Measurements from ENCODE around the gene CD52.
A peak's percentile ranks its signal among the peaks of the same experiment; 100 is the strongest.

Gene CD52

GRCh38 chr1:26317612-26318337, at the start of gene CD52:
Gene CD52 (plus strand): TSS chr1:26317958. CDS start chr1:26318018, 60 bp downstream.
- no peak within 1 kb of the TSS for H3K27ac ChIP-seq (ENCODE audit: low read depth, low read length)
- peaks cover 0 to 5% (median 0%) of the 10 kb centered on the region in 5 donors for H3K27me3 ChIP-seq (ENCODE audit: control insufficient read depth in 5 of 5, insufficient read depth in 4 of 5, low read length in 5 of 5)
- H3K36me3 ChIP-seq (ENCODE audit: control insufficient read depth in 5 of 5, insufficient read depth in 5 of 5, low read length in 5 of 5) = no peaks in the 10 kb centered on the region
- H3K9me3 ChIP-seq (ENCODE audit: control insufficient read depth in 5 of 5, low read length in 5 of 5) = no peaks in the 10 kb centered on the region
- peak within 1 kb of the TSS in 2 of 5 donors; percentile 28 for H3K4me3 ChIP-seq (ENCODE audit: low read depth in 1 of 5, low read length in 5 of 5)
- peak within 1 kb of the TSS in 3 of 5 donors; percentile 1 to 25 (median 2) for H3K9ac ChIP-seq (ENCODE audit: low read length in 5 of 5)
- peaks cover 9 to 48% (median 25%) of the 10 kb centered on the region in 5 donors for H3K4me1 ChIP-seq (ENCODE audit: control insufficient read depth in 5 of 5, insufficient read depth in 5 of 5, low read length in 5 of 5)

- no peak overlapping the region for H3K9ac ChIP-seq (ENCODE audit: low read length in 5 of 5)
- no peak overlapping the region for H3K27ac ChIP-seq (ENCODE audit: low read depth, low read length)
- H3K4me3 ChIP-seq (ENCODE audit: low read depth in 1 of 5, low read length in 5 of 5) = no peak overlapping the region
- peaks cover 6 to 18% (median 16%) of the 10 kb centered on the region in 5 donors for H3K36me3 ChIP-seq (ENCODE audit: control insufficient read depth in 5 of 5, insufficient read depth in 5 of 5, low read length in 5 of 5)
- no peaks in the 10 kb centered on the region for H3K4me1 ChIP-seq (ENCODE audit: control insufficient read depth in 5 of 5, insufficient read depth in 5 of 5, low read length in 5 of 5)
- peaks cover 0 to 3% (median 0%) of the 10 kb centered on the region in 5 donors for H3K9me3 ChIP-seq (ENCODE audit: control insufficient read depth in 5 of 5, low read length in 5 of 5)
- H3K27me3 ChIP-seq (ENCODE audit: control insufficient read depth in 5 of 5, insufficient read depth in 4 of 5, low read length in 5 of 5) = no peaks in the 10 kb centered on the region
Measured at GRCh38 chr1:26268290-26269197, 49.2 kb upstream of the CD52 start.

GRCh38 chr1:26269198-26269550, 48.6 kb upstream of the CD52 start:
- Histone ChIP-seq H3K27ac (ENCODE audit: low read depth, low read length) (no peak overlapping the region), H3K4me1 (ENCODE audit: control insufficient read depth in 5 of 5, insufficient read depth in 5 of 5, low read length in 5 of 5) (no peaks in the 10 kb centered on the region), H3K9me3 (ENCODE audit: control insufficient read depth in 5 of 5, low read length in 5 of 5) (peaks cover 0 to 3% (median 0%) of the 10 kb centered on the region in 5 donors), H3K4me3 (ENCODE audit: low read depth in 1 of 5, low read length in 5 of 5) (no peak overlapping the region), H3K27me3 (ENCODE audit: control insufficient read depth in 5 of 5, insufficient read depth in 4 of 5, low read length in 5 of 5) (no peaks in the 10 kb centered on the region), H3K36me3 (ENCODE audit: control insufficient read depth in 5 of 5, insufficient read depth in 5 of 5, low read length in 5 of 5) (peaks cover 6 to 14% (median 13%) of the 10 kb centered on the region in 5 donors), H3K9ac (ENCODE audit: low read length in 5 of 5) (no peak overlapping the region)

GRCh38 chr1:26274801-26275425, 42.8 kb upstream of the CD52 start:
- H3K9me3 ChIP-seq (ENCODE audit: control insufficient read depth in 5 of 5, low read length in 5 of 5) = no peaks in the 10 kb centered on the region
- H3K4me3 ChIP-seq (ENCODE audit: low read depth in 1 of 5, low read length in 5 of 5) = no peak overlapping the region
- H3K27me3 ChIP-seq (ENCODE audit: control insufficient read depth in 5 of 5, insufficient read depth in 4 of 5, low read length in 5 of 5) = no peaks in the 10 kb centered on the region
- H3K9ac ChIP-seq (ENCODE audit: low read length in 5 of 5) = no peak overlapping the region
- peaks cover 18 to 51% (median 42%) of the 10 kb centered on the region in 5 donors for H3K4me1 ChIP-seq (ENCODE audit: control insufficient read depth in 5 of 5, insufficient read depth in 5 of 5, low read length in 5 of 5)
- peaks cover 0 to 12% (median 8%) of the 10 kb centered on the region in 5 donors for H3K36me3 ChIP-seq (ENCODE audit: control insufficient read depth in 5 of 5, insufficient read depth in 5 of 5, low read length in 5 of 5)
- H3K27ac ChIP-seq (ENCODE audit: low read depth, low read length) = peak overlapping the region; percentile 96

GRCh38 chr1:26275580-26276431, 42.0 kb upstream of the CD52 start:
- peak overlapping the region; percentile 44 to 69 (median 57) for H3K9ac ChIP-seq (ENCODE audit: low read length in 5 of 5)
- H3K4me1 ChIP-seq (ENCODE audit: control insufficient read depth in 5 of 5, insufficient read depth in 5 of 5, low read length in 5 of 5) = peaks cover 18 to 60% (median 49%) of the 10 kb centered on the region in 5 donors
- peak overlapping the region; percentile 96 for H3K27ac ChIP-seq (ENCODE audit: low read depth, low read length)
- no peaks in the 10 kb centered on the region for H3K9me3 ChIP-seq (ENCODE audit: control insufficient read depth in 5 of 5, low read length in 5 of 5)
- H3K36me3 ChIP-seq (ENCODE audit: control insufficient read depth in 5 of 5, insufficient read depth in 5 of 5, low read length in 5 of 5) = peaks cover 0 to 10% (median 7%) of the 10 kb centered on the region in 5 donors
- no peaks in the 10 kb centered on the region for H3K27me3 ChIP-seq (ENCODE audit: control insufficient read depth in 5 of 5, insufficient read depth in 4 of 5, low read length in 5 of 5)
- peak overlapping the region in 2 of 5 donors; percentile 40 to 50 for H3K4me3 ChIP-seq (ENCODE audit: low read depth in 1 of 5, low read length in 5 of 5)

GRCh38 chr1:26276432-26276838, 41.3 kb upstream of the CD52 start:
- Histone ChIP-seq H3K27ac (ENCODE audit: low read depth, low read length) (peak overlapping the region; percentile 96), H3K4me3 (ENCODE audit: low read depth in 1 of 5, low read length in 5 of 5) (no peak overlapping the region), H3K4me1 (ENCODE audit: control insufficient read depth in 5 of 5, insufficient read depth in 5 of 5, low read length in 5 of 5) (peaks cover 18 to 66% (median 56%) of the 10 kb centered on the region in 5 donors)

GRCh38 chr1:26277261-26277661, 40.5 kb upstream of the CD52 start:
- no peak overlapping the region for H3K4me3 ChIP-seq (ENCODE audit: low read depth in 1 of 5, low read length in 5 of 5)
- H3K27me3 ChIP-seq (ENCODE audit: control insufficient read depth in 5 of 5, insufficient read depth in 4 of 5, low read length in 5 of 5) = no peaks in the 10 kb centered on the region

More at GRCh38 chr1:26276432-26276838, 41.3 kb upstream of the CD52 start:
- no peaks in the 10 kb centered on the region for H3K9me3 ChIP-seq (ENCODE audit: control insufficient read depth in 5 of 5, low read length in 5 of 5)
- peak overlapping the region in 3 of 5 donors; percentile 12 to 69 (median 44) for H3K9ac ChIP-seq (ENCODE audit: low read length in 5 of 5)
- H3K27me3 ChIP-seq (ENCODE audit: control insufficient read depth in 5 of 5, insufficient read depth in 4 of 5, low read length in 5 of 5) = no peaks in the 10 kb centered on the region
- peaks cover 0 to 14% (median 12%) of the 10 kb centered on the region in 5 donors for H3K36me3 ChIP-seq (ENCODE audit: control insufficient read depth in 5 of 5, insufficient read depth in 5 of 5, low read length in 5 of 5)

GRCh38 chr1:26277719-26278118, 40.0 kb upstream of the CD52 start:
- Histone ChIP-seq H3K27ac (ENCODE audit: low read depth, low read length) (peak overlapping the region; percentile 96), H3K36me3 (ENCODE audit: control insufficient read depth in 5 of 5, insufficient read depth in 5 of 5, low read length in 5 of 5) (peaks cover 0 to 16% (median 14%) of the 10 kb centered on the region in 5 donors), H3K9me3 (ENCODE audit: control insufficient read depth in 5 of 5, low read length in 5 of 5) (no peaks in the 10 kb centered on the region), H3K4me3 (ENCODE audit: low read depth in 1 of 5, low read length in 5 of 5) (no peak overlapping the region), H3K27me3 (ENCODE audit: control insufficient read depth in 5 of 5, insufficient read depth in 4 of 5, low read length in 5 of 5) (no peaks in the 10 kb centered on the region), H3K4me1 (ENCODE audit: control insufficient read depth in 5 of 5, insufficient read depth in 5 of 5, low read length in 5 of 5) (peaks cover 18 to 76% (median 66%) of the 10 kb centered on the region in 5 donors), H3K9ac (ENCODE audit: low read length in 5 of 5) (peak overlapping the region in 1 of 5 donors; percentile 49)

More at GRCh38 chr1:26277261-26277661, 40.5 kb upstream of the CD52 start:
- Histone ChIP-seq H3K9ac (ENCODE audit: low read length in 5 of 5) (peak overlapping the region in 2 of 5 donors; percentile 49 to 69), H3K4me1 (ENCODE audit: control insufficient read depth in 5 of 5, insufficient read depth in 5 of 5, low read length in 5 of 5) (peaks cover 18 to 73% (median 61%) of the 10 kb centered on the region in 5 donors), H3K36me3 (ENCODE audit: control insufficient read depth in 5 of 5, insufficient read depth in 5 of 5, low read length in 5 of 5) (peaks cover 0 to 14% (median 10%) of the 10 kb centered on the region in 5 donors), H3K27ac (ENCODE audit: low read depth, low read length) (peak overlapping the region; percentile 96), H3K9me3 (ENCODE audit: control insufficient read depth in 5 of 5, low read length in 5 of 5) (no peaks in the 10 kb centered on the region)

GRCh38 chr1:26278303-26278702, 39.5 kb upstream of the CD52 start:
- H3K9ac ChIP-seq (ENCODE audit: low read length in 5 of 5) = peak overlapping the region in 1 of 5 donors; percentile 49
- peak overlapping the region in 1 of 5 donors; percentile 11 for H3K4me3 ChIP-seq (ENCODE audit: low read depth in 1 of 5, low read length in 5 of 5)
- peaks cover 18 to 76% (median 66%) of the 10 kb centered on the region in 5 donors for H3K4me1 ChIP-seq (ENCODE audit: control insufficient read depth in 5 of 5, insufficient read depth in 5 of 5, low read length in 5 of 5)
- peak overlapping the region; percentile 96 for H3K27ac ChIP-seq (ENCODE audit: low read depth, low read length)
- H3K9me3 ChIP-seq (ENCODE audit: control insufficient read depth in 5 of 5, low read length in 5 of 5) = no peaks in the 10 kb centered on the region
- peaks cover 0 to 19% (median 12%) of the 10 kb centered on the region in 5 donors for H3K36me3 ChIP-seq (ENCODE audit: control insufficient read depth in 5 of 5, insufficient read depth in 5 of 5, low read length in 5 of 5)
- H3K27me3 ChIP-seq (ENCODE audit: control insufficient read depth in 5 of 5, insufficient read depth in 4 of 5, low read length in 5 of 5) = no peaks in the 10 kb centered on the region

Measured in subcutaneous abdominal adipose tissue (tissue), 5 donors.